ENCODE data around the gene DNAJC1.

Gene DNAJC1

DNA sequence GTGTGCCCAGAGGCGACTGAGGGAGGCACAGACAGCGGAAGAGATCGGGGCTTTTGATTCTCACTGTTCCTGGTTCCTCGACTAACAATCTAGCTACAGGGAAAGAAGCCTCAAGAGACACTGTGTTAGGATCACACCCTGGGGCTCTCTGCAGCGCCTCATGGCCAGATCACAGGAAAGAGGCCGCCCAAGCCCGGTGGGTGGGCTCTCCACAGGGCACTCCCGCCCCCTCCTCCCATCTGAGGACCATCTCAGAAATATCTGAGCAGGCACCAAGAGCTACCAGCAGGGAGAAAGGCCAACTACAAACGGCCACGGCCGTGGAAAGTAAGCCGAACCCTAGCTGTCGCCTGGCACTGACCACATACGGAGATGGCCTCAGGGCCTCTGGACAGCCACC, 245.3 kb downstream of the DNAJC1 start:
- no peak for DNase-seq (ENCODE audit: low spot score)
- TF ChIP-seq, protein P1, sequence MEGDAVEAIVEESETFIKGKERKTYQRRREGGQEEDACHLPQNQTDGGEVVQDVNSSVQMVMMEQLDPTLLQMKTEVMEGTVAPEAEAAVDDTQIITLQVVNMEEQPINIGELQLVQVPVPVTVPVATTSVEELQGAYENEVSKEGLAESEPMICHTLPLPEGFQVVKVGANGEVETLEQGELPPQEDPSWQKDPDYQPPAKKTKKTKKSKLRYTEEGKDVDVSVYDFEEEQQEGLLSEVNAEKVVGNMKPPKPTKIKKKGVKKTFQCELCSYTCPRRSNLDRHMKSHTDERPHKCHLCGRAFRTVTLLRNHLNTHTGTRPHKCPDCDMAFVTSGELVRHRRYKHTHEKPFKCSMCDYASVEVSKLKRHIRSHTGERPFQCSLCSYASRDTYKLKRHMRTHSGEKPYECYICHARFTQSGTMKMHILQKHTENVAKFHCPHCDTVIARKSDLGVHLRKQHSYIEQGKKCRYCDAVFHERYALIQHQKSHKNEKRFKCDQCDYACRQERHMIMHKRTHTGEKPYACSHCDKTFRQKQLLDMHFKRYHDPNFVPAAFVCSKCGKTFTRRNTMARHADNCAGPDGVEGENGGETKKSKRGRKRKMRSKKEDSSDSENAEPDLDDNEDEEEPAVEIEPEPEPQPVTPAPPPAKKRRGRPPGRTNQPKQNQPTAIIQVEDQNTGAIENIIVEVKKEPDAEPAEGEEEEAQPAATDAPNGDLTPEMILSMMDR (IDR thresholded peaks at IDR 0.05; ENCODE audit: extremely low read depth, missing control alignments): no peak

DNA sequence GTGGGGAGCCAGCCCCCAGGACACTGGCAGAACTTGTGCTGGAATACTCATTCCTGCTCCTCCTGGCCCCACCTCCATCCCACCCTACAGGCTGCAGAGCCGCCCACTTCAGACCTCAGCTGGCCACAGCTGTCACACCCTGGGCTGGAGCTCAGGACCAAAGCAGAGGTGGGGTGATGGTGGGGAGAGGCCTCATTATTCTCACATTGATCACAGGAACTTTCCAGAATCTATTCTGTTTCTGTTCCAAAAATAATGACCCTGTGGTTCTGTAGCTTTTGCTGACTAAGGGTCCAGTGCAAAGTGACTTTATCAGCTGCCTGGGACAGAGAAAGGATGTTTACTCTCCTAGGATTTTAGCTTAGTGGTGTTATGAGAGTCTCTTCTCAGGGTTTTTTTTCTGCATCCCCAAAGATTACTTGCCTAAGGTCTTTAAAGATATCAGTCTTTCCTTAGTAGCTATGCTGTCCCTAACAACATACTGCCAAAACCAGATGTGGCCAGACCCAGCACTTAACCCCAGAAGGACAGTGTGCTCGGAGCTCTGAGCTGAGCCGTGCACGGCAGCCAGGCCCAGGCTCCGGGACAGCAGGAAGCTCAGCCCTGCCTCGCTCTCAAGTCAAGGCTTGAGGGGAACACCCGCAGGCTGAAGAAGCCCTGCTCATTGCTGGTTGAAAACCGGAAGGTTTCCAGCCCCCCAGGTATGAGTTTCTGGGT, 246.2 kb downstream of the DNAJC1 start:
- no peak for DNase-seq (ENCODE audit: low spot score)
- TF ChIP-seq, protein P1 (IDR thresholded peaks at IDR 0.05; ENCODE audit: extremely low read depth, missing control alignments): no peak

DNA sequence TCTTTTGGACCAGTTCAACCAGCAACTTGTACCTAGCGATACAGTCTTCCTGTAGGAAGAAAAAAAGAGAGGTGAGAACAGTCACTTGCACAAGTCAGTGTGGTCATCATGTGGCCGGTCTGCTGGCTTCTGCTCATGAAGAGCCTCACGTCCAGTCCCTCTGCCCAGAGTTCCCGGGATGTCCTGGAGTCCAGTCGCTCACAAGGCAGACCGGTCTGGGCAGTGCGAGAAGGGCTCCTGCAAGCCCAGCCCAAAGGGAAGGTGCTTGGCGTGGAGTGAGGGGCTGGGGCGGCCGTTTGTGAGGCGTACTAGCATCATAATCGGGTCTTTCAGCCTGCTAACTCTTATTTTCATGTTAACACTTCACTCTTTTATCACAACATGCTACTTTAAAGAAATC, 246.8 kb downstream of the DNAJC1 start:
- TF ChIP-seq, protein P1 (IDR thresholded peaks at IDR 0.05; ENCODE audit: extremely low read depth, missing control alignments): no peak
- no peak for DNase-seq (ENCODE audit: low spot score)

DNA sequence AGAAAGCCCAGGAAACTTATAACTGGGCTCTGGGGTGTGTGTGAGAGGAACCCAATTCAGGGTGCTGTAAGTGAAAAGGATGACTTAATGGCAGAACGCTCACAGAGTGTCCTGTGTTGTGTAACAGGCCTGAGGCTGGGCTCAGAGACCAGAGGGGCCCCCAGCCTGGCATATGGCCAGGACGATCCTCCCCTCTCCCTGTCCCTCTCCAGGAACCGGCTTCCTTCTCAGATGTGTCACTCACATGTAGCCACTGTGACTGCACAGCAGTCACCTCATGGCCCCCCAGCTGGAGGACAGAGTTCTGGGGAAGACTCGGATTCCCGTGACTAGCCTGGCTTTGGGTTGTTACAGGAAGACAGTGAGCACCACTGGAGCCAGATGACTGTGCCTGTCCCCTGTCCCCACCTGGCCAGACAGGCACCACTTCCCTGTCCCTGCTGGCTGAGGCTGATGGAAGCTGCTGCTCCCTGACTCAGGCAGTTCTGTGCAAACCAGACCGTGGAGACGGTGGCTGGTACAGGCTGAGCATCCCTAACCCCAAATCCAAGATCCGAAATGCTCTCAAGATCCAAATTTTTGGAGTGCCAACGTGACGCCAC, 249.0 kb downstream of the DNAJC1 start:
- TF ChIP-seq, protein P1 (IDR thresholded peaks at IDR 0.05; ENCODE audit: extremely low read depth, missing control alignments): no peak
- DNase-seq (ENCODE audit: low spot score): no peak

DNA sequence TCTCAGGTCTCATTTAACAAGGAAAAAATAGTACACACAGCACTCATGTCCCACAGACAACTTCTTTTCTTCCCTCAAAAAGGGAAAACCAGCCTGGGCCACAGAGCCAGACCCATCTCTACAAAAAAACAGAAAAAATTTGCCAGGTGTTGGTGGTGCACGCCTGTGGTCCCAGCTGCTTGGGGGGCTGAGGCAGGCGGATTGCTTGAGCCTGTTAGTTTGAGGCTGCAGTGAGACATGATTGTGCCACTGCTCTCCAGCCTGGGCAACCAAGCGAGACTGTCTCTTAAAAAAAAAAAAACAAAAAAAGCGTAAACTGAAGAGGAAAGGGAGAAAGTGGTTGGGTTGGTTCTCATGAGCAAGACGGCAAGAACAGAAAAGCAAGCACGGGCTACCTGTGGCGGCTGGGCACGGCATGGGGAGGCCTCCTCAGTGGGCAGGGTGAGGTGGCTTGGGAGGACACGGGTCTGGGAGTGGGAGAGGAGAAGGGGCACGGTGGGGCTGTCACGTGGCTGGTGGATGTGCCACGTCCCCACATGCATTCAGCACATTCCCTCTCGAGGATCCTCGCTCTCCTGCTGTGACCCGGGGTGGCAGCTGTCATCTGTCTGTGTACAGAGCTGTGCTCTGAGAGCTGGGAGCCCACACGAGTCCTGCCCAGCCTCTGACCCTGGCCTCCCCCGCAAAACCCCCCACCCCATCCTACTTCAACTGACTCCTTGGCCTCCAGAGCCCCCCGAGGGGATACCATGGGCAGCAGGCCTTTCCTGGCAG, 249.8 kb downstream of the DNAJC1 start:
- DNase-seq (ENCODE audit: low spot score): no peak
- TF ChIP-seq, protein P1 (IDR thresholded peaks at IDR 0.05; ENCODE audit: extremely low read depth, missing control alignments): no peak

DNA sequence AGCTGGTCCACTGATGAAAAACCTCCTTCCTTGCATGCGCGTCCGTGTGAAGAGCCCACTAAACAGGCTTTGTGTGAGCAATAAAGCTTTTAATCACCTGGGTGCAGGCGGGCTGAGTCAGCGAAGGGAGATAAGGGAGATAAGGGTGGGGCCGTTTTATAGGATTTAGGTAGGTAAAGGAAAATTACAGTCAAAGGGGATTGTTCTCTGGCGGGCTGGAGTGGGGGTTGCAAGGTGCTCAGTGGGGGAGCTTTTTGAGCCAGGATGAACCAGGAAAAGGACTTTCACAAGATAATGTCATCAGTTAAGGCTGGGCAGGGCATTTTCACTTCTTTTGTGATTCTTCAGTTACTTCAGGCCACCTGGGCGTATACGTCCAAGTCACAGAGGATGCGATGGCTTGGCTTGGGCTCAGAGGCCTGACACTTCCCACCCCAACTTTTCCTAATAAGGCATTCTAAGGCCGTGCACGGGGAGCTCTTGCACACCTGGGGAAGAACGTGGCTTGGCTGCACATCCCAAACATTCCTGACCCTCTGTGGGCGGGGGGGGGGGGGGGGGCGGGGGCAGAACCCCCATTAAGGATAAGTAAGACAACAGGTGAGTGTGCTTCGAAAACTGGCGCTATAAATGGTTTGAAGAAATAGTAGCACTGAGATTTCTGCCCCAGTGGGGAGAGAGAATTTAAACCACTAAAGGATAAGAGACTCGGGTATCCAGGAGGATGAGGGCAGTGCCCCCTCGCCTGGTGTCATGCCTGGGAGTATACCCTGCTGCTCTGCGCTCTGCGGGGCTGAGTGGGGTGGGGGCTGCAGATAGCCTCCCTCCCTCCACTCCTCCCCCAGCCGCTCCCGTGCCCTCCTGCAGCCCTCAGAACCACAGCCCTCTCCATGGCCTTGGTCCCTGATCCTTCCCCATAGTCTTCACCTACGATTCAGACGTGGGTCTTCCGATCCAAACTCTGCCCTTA, 251.9 kb downstream of the DNAJC1 start:
- no peak for DNase-seq (ENCODE audit: low spot score)
- TF ChIP-seq, protein P1 (IDR thresholded peaks at IDR 0.05; ENCODE audit: extremely low read depth, missing control alignments): no peak
